GM12892 (cell line): ENCODE data around the gene DIPK1C.

Source experiments
- POLR2A ChIP-seq: IDR thresholded peaks from 2 replicates; pipeline ENCODE4 v1.6.1; 2011; ENCODE audit warnings: low read depth, low read length, control low read depth
- TAF1 ChIP-seq: IDR thresholded peaks from 2 replicates; pipeline ENCODE4 v1.6.1; 2011; ENCODE audit warnings: low read depth, mild to moderate bottlenecking, control low read depth, low read length, borderline replicate concordance

GRCh38 chr18:74438091-74438490 lies 19.0 kb downstream of the DIPK1C start:
- TF ChIP-seq TAF1 (no peak), POLR2A (no peak)
